ENCODE measurements around the gene CCDC93.
A peak's percentile ranks its signal among the peaks of the same experiment; 100 is the strongest.

The CCDC93 gene, protein sequence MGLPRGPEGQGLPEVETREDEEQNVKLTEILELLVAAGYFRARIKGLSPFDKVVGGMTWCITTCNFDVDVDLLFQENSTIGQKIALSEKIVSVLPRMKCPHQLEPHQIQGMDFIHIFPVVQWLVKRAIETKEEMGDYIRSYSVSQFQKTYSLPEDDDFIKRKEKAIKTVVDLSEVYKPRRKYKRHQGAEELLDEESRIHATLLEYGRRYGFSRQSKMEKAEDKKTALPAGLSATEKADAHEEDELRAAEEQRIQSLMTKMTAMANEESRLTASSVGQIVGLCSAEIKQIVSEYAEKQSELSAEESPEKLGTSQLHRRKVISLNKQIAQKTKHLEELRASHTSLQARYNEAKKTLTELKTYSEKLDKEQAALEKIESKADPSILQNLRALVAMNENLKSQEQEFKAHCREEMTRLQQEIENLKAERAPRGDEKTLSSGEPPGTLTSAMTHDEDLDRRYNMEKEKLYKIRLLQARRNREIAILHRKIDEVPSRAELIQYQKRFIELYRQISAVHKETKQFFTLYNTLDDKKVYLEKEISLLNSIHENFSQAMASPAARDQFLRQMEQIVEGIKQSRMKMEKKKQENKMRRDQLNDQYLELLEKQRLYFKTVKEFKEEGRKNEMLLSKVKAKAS

DNA sequence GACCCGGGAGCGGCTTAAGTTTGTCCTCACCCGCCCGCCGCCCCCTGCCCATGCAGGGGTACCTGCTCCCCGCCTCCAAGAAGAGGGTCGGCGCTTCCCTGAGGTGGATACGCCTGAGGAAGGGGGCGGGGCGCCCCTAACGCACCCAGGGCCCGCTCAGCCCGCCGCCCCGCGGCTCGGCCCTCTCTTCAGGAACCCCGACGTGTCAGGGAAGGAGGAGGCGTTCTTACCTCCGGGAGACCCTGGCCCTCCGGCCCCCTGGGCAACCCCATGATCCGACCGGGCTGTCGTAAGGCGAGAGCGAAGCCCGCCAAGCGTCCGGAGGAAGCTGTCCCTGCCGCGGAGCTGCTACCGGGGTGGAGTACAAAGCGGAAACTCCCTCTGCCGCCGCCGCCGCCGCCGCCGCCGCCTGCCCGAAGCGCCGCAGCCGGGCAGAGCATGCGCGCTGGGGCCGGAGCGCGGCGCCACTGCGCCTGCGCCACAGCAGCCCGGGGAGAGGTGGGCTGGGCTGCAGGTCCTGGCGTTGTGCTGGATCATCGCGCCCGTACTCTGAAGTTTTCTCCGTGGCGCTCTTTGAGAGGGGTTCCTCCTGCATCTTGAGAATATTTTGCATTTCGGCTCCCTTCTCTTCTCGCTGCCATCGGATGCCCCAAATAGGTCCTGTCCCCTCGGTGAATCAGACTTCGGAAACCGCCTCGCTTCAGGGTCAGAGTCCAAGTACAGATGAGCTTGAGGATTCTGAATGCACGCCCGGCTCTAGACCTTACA is at the start of gene CCDC93:
Gene CCDC93, minus strand, starts transcription at position 347 of the 768 bp plus-strand sequence. Its CDS starts 75 bp downstream, at position 272.
- TF ChIP-seq, protein P1, sequence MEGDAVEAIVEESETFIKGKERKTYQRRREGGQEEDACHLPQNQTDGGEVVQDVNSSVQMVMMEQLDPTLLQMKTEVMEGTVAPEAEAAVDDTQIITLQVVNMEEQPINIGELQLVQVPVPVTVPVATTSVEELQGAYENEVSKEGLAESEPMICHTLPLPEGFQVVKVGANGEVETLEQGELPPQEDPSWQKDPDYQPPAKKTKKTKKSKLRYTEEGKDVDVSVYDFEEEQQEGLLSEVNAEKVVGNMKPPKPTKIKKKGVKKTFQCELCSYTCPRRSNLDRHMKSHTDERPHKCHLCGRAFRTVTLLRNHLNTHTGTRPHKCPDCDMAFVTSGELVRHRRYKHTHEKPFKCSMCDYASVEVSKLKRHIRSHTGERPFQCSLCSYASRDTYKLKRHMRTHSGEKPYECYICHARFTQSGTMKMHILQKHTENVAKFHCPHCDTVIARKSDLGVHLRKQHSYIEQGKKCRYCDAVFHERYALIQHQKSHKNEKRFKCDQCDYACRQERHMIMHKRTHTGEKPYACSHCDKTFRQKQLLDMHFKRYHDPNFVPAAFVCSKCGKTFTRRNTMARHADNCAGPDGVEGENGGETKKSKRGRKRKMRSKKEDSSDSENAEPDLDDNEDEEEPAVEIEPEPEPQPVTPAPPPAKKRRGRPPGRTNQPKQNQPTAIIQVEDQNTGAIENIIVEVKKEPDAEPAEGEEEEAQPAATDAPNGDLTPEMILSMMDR (IDR thresholded peaks at IDR 0.05) = no peak
- peaks cover 9% of the 10 kb centered on the region for H3K4me1 ChIP-seq
- H3K36me3 ChIP-seq (ENCODE audit: control insufficient read depth, insufficient read depth, low read length) = no peaks in the 10 kb centered on the region

DNA sequence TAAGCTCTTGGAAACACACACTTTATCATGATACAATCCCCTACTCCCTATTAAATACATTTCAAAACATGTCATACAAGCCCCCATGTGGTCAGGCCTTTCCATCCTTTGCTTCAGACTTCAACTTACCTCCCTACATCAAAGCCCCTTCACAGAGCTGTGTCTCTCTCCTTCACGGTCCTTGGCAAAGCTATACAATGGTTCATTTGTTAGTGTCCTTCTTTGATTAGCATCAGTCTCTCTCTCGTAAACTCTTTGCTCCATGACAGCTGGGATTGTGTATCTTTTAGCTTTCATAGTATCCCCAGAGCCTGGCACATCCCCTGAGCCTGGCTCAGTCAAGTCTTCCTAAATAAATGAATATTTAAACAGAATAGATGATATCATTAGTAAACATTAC is 48.8 kb upstream of the CCDC93 start:
- H3K36me3 ChIP-seq (ENCODE audit: control insufficient read depth, insufficient read depth, low read length) = no peaks in the 10 kb centered on the region
- TF ChIP-seq, protein P1 (IDR thresholded peaks at IDR 0.05) = no peak
- no peak overlapping the region for H3K9ac ChIP-seq
- no peaks in the 10 kb centered on the region for H3K9me3 ChIP-seq (ENCODE audit: control insufficient read depth, low read length)
- no peak overlapping the region for H3K4me3 ChIP-seq (ENCODE audit: low read depth, low read length)
- no peaks in the 10 kb centered on the region for H3K79me2 ChIP-seq
- H3K4me2 ChIP-seq (ENCODE audit: low read length) = no peak overlapping the region
- no peaks in the 10 kb centered on the region for H3K27me3 ChIP-seq (ENCODE audit: control insufficient read depth, insufficient read depth, low read length)
- H2AFZ ChIP-seq = no peak overlapping the region
- no peak overlapping the region for H3K27ac ChIP-seq
- H3K4me1 ChIP-seq = no peaks in the 10 kb centered on the region

More for the DNA sequence above, at the start of gene CCDC93:
- Histone ChIP-seq H3K9ac (peak within 1 kb of the TSS; percentile 94), H3K27ac (peak within 1 kb of the TSS; percentile 80), H3K79me2 (peaks cover 32% of the 10 kb centered on the region), H3K4me3 (ENCODE audit: low read depth, low read length) (peak within 1 kb of the TSS; percentile 60), H3K4me2 (ENCODE audit: low read length) (peak within 1 kb of the TSS; percentile 90), H2AFZ (peak within 1 kb of the TSS; percentile 99), H3K27me3 (ENCODE audit: control insufficient read depth, insufficient read depth, low read length) (no peaks in the 10 kb centered on the region), H3K9me3 (ENCODE audit: control insufficient read depth, low read length) (no peaks in the 10 kb centered on the region)

DNA sequence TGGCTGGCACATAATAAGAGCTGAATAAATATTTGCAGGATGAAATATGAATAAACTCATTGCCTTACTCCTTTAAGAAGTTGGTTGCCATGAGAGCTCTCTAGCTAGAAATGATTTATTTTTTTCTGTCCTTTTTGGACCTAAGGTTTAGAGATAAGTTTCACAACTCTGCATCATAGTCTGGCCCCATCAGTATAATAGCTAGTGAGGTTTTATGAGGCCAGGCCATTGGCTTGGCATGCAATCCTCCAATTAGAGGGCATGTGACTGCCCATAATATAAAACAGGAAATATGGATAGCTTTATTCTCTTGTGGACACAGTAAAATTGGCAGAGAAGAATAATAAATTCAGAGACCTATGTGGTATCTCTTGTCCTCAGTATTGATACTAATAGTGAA is 48.2 kb upstream of the CCDC93 start:
- Histone ChIP-seq H3K36me3 (ENCODE audit: control insufficient read depth, insufficient read depth, low read length) (no peaks in the 10 kb centered on the region), H3K4me3 (ENCODE audit: low read depth, low read length) (no peak overlapping the region), H3K27me3 (ENCODE audit: control insufficient read depth, insufficient read depth, low read length) (no peaks in the 10 kb centered on the region), H3K79me2 (no peaks in the 10 kb centered on the region), H3K9me3 (ENCODE audit: control insufficient read depth, low read length) (no peaks in the 10 kb centered on the region), H3K4me2 (ENCODE audit: low read length) (no peak overlapping the region), H2AFZ (no peak overlapping the region), H3K4me1 (no peaks in the 10 kb centered on the region), H3K9ac (no peak overlapping the region), H3K27ac (no peak overlapping the region)
- TF ChIP-seq, protein P1 (IDR thresholded peaks at IDR 0.05) = no peak

DNA sequence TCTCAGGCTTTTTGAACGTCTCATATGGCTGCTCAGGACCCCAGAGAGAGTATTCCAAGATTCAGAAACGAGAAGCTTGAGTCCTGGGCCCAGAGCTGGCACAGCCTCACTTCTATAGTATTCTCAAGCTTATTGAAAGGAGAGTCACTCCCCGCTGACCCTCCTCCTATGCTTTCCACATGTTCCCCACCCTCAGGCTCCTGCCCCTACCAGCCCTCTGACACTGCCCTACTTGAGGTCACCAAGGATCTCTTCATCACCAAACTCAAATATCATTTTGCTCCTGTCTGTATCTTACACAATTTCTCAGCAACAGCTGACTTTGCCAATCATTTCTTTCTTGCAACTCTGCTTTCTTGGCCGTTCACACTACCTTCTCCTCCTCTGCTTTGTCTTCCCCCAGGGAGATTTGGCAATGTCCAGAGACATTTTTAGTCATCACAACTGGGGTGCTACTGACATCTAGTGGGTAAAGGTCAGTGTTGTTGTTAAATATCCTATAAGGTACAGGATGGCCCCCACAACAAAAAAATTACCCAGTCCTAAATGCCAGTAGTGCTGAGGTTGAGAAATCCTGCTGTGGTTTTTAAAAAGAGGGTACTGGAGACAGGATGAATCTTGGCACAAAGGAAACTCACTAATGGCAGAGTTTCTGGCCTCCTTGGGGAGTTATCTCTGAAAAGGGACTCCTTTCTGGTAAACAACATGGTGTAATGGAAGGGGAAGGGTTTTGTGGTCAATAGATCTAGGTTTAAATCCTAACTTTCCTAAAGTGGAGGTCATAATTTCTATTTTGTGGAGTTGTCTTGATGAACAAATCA is 47.5 kb upstream of the CCDC93 start:
- Histone ChIP-seq H3K36me3 (ENCODE audit: control insufficient read depth, insufficient read depth, low read length) (no peaks in the 10 kb centered on the region), H3K27me3 (ENCODE audit: control insufficient read depth, insufficient read depth, low read length) (no peaks in the 10 kb centered on the region), H3K79me2 (no peaks in the 10 kb centered on the region), H3K27ac (no peak overlapping the region), H3K9ac (no peak overlapping the region), H2AFZ (no peak overlapping the region), H3K4me3 (ENCODE audit: low read depth, low read length) (no peak overlapping the region), H3K4me2 (ENCODE audit: low read length) (no peak overlapping the region), H3K4me1 (no peaks in the 10 kb centered on the region), H3K9me3 (ENCODE audit: control insufficient read depth, low read length) (no peaks in the 10 kb centered on the region)
- TF ChIP-seq, protein P1 (IDR thresholded peaks at IDR 0.05) = peak; percentile 6
